DND-41 (cell line): ENCODE data around the gene RORB.

Source experiments
- EZH2 ChIP-seq: IDR thresholded peaks from 3 replicates; pipeline ENCODE4 v1.6.1; 2012; ENCODE audit warnings: borderline replicate concordance, low read depth, mild to moderate bottlenecking, moderate library complexity, low read length, inconsistent platforms; ENCODE audit not compliant: severe bottlenecking
- TF ChIP-seq, protein P1 (sequence below): IDR thresholded peaks from 2 replicates; pipeline ENCODE4 v1.5.1; 2012; ENCODE audit warnings: borderline replicate concordance, low read length, moderate library complexity, mild to moderate bottlenecking; ENCODE audit not compliant: poor library complexity, severe bottlenecking; ENCODE audit errors: extremely low read depth

DNA sequence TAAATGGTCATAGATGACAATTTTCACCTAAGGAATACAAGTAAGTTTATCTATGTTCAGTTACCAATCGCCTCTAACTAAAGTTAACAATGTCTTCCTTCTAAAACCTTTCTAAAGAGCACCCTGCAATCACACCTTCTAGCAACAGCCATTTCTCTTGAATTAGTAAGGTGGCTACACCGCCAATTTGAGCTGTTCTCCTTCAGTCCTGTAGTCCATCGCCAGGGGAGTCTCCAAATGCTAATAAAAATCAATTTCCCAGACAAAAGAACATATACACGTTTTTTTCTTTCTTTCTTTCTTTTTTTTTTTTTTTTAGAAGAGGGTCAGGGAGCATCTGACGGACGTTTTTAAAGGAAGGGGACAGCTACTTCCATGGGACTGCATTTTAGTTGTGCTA, 729 bp upstream of the RORB start:
- TF ChIP-seq, protein P1, sequence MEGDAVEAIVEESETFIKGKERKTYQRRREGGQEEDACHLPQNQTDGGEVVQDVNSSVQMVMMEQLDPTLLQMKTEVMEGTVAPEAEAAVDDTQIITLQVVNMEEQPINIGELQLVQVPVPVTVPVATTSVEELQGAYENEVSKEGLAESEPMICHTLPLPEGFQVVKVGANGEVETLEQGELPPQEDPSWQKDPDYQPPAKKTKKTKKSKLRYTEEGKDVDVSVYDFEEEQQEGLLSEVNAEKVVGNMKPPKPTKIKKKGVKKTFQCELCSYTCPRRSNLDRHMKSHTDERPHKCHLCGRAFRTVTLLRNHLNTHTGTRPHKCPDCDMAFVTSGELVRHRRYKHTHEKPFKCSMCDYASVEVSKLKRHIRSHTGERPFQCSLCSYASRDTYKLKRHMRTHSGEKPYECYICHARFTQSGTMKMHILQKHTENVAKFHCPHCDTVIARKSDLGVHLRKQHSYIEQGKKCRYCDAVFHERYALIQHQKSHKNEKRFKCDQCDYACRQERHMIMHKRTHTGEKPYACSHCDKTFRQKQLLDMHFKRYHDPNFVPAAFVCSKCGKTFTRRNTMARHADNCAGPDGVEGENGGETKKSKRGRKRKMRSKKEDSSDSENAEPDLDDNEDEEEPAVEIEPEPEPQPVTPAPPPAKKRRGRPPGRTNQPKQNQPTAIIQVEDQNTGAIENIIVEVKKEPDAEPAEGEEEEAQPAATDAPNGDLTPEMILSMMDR = no peak
- no peak for TF ChIP-seq EZH2
